ENCODE results near the gene ARID5B.
"Not testable (repeated sequence)": the region's sequence is repeated elsewhere in the genome, so short reads cannot be mapped to it uniquely, and the experiment has no call there.

ARID5B gene

GRCh38 chr10:61900829-61901792, at the start of gene ARID5B:
Gene ARID5B, plus strand, starts transcription at chr10:61901699. Its CDS starts 11 bp downstream, at chr10:61901710.
- DNase-seq = peak; percentile 54

DNA sequence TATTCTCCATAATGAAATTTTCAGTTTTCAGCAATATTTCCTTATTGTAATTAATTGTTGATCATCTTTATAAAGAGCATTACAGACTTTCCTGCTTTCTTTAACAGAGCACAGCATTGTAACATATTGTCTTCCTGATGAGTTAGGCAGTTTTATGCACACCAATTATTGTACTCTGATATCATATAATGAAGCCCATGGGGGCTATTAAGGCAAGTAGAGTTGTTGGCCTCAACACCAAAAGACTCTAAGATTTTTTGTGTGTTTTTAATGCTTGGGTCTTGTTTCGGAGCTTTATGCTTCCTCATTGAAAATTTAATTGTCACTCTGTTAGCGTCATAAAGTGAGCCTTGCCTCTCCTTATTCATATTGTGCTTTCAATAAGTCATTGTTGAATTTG, 49.2 kb upstream of the ARID5B start:
- no peak for DNase-seq

DNA sequence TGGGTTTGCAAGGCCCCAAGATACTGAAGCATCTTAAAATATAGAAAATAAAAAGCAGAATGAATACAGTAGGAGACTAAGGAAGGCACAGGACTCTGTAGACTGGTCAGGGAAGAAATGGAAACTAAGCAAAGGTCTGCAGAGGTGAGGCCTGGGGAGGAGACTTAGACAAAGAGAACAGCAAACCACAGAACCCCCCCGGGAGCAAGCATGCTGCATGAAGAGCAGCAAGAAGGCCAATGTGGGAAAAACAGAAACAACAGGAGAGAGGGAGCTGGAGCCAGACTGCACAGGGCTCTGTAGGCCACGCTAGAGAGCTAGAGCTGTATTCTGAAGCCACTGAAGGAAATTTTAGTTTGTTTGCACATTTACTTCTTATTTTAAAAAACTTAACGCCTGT, 45.7 kb upstream of the ARID5B start:
- DNase-seq = no peak

DNA sequence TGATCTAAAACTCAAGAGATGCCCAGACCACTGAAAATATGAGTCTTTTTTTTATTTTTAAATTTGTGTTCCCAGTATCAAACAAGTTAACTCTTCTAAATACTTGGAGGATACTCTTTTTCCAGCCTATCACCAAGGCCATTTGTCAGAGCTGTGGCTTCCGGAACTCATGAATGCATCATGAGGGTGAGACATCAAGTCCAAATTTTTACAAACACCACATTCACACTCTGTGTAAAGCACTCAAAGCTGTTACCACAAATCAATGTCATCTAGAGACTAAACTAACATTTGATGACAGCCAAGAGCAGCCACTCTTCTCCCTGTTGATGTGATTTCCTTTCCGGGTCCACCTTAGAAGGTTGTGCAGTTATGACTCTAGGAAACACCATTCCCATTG, 43.8 kb upstream of the ARID5B start:
- no peak for DNase-seq

DNA sequence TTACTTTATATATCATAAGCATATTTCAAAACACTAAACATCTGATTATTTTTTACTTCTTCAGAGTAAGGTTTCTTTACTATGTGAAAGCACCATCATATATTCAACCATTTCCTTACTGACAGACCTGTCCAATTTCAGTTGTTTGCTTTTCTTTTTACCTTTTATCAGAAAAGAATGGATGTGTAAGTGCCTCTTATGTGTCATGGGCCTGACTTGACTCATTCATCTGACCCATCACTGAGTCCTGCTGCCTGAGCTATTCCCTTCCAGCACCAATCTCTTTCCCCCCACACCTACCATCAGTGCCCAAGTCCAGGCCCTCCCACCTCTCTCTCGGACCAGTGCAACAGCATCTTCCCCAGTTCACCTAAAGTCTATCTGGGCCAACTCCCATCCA, 41.7 kb upstream of the ARID5B start:
- DNase-seq = no peak

DNA sequence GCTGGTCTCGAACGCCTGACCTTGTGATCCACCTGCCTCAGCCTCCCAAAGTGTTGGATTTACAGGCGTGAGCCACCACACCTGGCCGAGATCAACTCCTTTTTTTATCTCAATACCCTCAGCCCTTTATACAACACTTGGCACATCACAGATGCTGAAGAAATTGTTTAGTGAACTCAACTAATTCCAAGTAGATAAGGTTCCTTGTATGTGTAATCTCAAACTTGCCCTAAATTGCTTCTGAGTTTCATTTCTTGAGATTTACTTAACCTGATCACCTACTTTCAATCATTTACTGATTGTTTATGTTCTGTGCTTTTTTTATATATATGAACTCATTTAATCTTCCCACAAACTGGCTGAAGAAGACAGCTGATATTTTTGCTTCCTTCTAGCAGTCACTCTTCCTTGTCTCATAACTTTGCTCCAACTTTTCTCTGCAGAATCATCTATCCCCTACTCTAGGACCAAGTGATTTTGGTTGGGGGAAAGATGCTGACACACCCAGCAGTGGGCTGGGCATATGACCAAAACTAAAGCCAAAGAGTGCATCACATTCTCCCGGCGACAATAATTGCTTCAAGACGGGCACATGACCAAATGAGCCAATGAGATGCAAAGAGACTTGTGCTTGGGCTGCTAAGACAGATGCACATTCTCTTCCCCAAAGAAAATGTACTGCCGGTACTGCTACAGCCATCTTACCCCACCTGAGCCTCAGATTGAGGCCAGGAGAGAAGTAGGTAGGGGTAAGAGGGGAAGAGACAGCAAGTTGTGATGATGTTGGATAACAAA, 40.3 kb upstream of the ARID5B start:
- DNase-seq = no peak

DNA sequence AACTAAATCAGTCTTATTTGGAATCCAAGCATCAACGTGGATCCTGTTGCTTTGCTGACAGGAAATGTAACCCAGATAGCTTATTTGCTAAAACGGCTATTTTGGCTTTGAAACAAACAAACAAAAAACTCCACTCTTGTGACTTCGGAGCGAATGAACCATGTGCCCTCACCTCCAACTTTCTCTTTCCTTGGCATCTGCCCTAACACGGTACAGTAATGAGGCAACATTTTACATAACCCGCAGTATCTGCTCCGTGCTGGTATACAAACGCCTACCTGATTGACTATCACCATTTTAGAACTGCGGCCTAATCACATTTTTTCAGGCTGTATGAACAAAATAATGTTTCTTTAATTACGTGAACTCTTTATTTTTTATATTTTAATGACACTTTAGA, 37.5 kb upstream of the ARID5B start:
- no peak for DNase-seq

DNA sequence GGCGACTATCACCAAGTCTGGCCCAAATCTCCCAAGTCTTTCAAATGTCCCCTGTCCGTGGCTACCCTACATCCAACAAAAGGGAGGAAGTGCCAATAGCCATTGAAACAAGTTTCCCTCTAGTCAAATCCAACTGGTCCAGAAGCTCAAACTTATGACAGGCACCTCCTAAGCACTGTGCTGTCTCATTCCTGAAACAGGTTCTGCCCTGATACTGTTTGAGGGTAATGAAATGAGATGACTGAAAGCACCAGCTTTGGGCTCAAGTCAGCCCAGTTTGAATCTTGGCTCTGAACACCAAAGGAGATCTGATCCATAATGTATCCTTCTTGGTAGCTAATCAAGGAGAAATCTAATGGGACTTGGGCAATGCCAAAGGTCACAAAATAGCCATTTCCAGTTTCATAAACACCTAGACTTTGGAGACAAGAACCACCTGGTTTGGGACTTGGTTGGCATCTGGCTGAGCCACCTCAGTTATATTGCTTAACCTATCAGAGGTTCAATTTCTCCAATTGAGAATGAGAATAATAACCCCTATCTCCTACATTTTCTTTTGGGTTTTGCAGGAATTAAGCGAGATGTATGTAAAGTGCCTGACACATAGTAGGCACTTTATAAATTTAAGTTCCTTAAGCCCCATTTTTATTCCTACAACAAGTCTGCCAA, 34.7 kb upstream of the ARID5B start:
- DNase-seq = no peak

DNA sequence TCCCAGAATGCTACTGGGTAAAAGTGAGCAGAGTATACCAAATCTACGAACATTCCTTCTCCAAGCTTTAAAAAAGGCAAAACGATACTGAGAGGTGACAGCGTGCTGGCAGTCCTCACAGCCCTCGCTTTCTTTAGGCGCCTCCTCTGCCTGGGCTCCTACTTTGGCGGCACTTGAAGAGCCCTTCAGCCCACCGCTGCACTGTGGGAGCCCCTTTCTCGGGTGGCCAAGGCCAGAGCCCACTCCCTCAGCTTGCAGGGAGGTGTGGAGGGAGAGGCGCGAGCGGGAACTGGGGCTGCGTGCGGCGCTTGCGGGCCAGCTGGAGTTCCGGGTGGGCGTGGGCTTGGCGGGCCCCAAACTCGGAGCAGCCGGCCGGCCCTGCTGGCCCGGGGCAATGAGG, 34.1 kb upstream of the ARID5B start:
- not testable (repeated sequence) for DNase-seq

DNA sequence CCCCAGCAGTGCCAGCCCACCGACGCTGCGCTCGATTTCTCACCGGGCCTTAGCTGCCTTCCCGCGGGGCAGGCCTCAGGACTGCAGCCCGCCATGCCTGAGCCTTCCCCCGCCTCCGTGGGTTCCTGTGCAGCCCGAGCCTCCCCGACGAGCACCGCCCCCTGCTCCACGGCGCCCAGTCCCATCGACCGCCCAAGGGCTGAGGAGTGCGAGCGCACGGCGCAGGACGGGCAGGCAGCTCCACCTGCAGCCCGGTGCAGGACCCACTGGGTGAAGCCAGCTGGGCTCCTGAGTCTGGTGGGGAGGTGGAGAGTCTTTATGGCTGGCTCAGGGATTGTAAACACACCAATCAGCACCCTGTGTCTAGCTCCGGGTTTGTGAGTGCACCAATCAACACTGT, 33.7 kb upstream of the ARID5B start:
- DNase-seq = not testable (repeated sequence)

DNA sequence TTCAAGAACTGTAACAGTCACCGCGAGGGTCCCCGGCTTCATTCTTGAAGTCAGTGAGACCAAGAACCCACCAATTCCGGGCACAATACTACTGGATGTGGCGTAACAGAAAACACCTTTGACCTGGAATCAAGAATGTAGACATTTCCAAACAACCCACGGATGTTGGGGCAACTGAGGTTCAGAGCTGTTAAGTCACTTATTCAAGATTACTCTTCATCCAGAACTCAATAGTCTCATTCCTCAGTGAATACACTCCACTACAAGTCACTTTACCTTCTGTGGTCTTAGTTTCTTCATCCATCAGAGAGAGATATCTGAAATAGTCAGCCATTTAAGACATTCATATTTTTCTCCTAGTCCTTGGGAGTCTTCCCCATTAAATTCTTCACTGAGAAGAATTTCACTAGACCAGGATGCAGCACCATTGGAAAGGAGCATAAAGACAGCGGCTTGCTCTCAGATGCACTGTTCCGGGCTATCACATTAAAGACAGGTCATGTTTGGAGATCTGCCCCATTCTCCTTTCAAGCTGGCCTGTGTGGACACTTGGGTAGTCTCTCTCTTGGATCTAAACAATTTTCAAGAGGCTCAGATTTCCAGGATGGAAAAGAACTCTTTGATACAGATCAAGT, 32.3 kb upstream of the ARID5B start:
- no peak for DNase-seq

GRCh38 chr10:61869774-61870525, 31.5 kb upstream of the ARID5B start:
- no peak for DNase-seq

- no peak for DNase-seq
Measured at GRCh38 chr10:61870526-61870895, 31.0 kb upstream of the ARID5B start.

- no peak for DNase-seq
Measured at GRCh38 chr10:61871487-61871886, 30.0 kb upstream of the ARID5B start.

GRCh38 chr10:61877887-61878739, 23.4 kb upstream of the ARID5B start:
- no peak for DNase-seq

DNA sequence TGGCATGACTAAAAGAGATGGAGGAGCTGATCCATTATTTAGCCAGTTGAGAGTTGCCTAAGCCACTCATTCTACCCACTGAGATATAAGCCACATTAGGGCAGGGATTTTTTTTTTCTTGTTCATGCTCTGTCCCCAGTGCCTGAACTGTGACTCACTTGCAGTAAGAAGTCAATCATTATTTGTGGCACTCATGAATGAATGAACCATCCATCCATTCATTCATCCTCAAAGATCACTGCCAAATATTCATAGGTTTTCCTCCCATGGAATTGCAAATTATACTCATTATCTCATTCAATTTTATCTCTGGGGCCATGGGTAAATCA, 22.8 kb upstream of the ARID5B start:
- DNase-seq = no peak

- DNase-seq = no peak
Measured at GRCh38 chr10:61882621-61883370, 18.7 kb upstream of the ARID5B start.

DNA sequence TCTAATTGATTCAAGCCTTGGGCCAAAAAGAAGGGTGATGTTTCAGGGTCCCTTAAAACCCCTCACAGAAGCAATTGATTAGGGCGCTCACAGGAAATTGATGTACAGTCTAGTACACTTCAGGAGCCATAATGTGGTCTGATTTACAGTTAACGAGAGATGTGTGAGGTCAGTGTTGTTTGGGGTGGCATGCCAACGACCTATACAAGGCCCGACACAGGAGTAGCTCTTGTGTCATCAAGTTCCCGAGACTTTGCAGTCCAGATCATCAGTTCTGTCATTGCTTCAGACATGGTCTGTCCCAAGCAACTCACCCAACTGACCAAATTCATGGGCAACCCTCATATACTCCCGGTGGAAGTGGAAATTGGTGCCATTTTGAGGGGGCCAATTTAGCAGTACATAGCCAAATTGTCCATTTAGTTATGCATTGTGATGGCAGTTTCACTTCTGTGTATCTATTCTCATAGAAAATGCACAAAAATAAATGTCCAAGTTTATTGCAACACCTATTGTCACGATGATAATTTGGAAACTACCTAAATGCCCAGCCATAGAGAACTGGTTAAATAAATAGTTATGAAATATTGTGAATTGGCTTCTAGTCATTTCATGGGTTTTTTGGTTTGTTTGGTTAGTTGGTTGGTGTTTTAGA, 18.0 kb upstream of the ARID5B start:
- no peak for DNase-seq

- no peak for DNase-seq
Measured at GRCh38 chr10:61887772-61888171, 13.7 kb upstream of the ARID5B start.

GRCh38 chr10:61888744-61889143, 12.8 kb upstream of the ARID5B start:
- no peak for DNase-seq

All from NCI-H82 (cell line).